H1 (cell line): ENCODE data around the gene CIAO3. TPM values are rescaled to one million over a fixed set of nuclear protein-coding genes. Genes with fewer than 3 reads are reported as not detected.

Source experiments
- CTCF ChIA-PET: fragments of 300-600 bp; sonication (Branson Sonifier 250); formaldehyde crosslinking; loops from one replicate; lab custom pipeline; 2021; ENCODE audit not compliant: partially characterized antibody; lab: Charles Lee
- POLR2A ChIA-PET: fragments of 300-600 bp; sonication (Branson Sonifier 250); formaldehyde crosslinking; loops from one replicate; lab custom pipeline; 2021; ENCODE audit warnings: inconsistent platforms; ENCODE audit not compliant: partially characterized antibody; lab: Charles Lee
- DNase-seq, 2 experiments: peaks; one replicate each; pipeline versions ENCODE4 v3.0.0 to v3.0.0-alpha.2; 2010 to 2022; ENCODE audit warnings: low spot score in 2 of 2, low read depth in 1 of 2, mixed read lengths in 1 of 2
- FAIRE-seq: peaks from 2 replicates; lab custom pipeline; 2011; peaks lifted over from hg19 to GRCh38; lab: Jason Lieb, UNC
- H2AFZ ChIP-seq: 2 replicates; pipeline ENCODE4 v1.8.1; 2012; ENCODE audit warnings: low read length, inconsistent platforms
- H2AK5ac ChIP-seq: 2 replicates; pipeline ENCODE4 v1.6.1; 2013; ENCODE audit warnings: low read depth, low read length
- H2BK120ac ChIP-seq: replicated peaks from 2 replicates; pipeline ENCODE3; 2013; ENCODE audit warnings: low read depth, low read length, inconsistent platforms
- H2BK12ac ChIP-seq: 2 replicates; pipeline ENCODE4 v1.6.1; 2013; ENCODE audit warnings: low read depth, low read length
- H2BK15ac ChIP-seq: 2 replicates; pipeline ENCODE4 v1.6.1; 2013; ENCODE audit warnings: low read length
- H2BK20ac ChIP-seq: 2 replicates; pipeline ENCODE4 v1.6.1; 2013; ENCODE audit warnings: low read length
- H2BK5ac ChIP-seq: 2 replicates; pipeline ENCODE4 v1.6.1; 2013; ENCODE audit warnings: low read depth, low read length
- H3K14ac ChIP-seq: 2 replicates; pipeline ENCODE4 v1.6.1; 2013; ENCODE audit warnings: inconsistent platforms; ENCODE audit not compliant: insufficient read length
- H3K18ac ChIP-seq: 2 replicates; pipeline ENCODE4 v1.6.1; 2013; ENCODE audit warnings: low read length; ENCODE audit errors: extremely low read depth
- H3K23ac ChIP-seq: 2 replicates; pipeline ENCODE4 v1.6.1; 2013; ENCODE audit warnings: inconsistent platforms; ENCODE audit not compliant: insufficient read length
- H3K23me2 ChIP-seq: 2 replicates; pipeline ENCODE4 v1.6.1; 2013; ENCODE audit warnings: low read depth, low read length
- H3K27ac ChIP-seq: 2 replicates; pipeline ENCODE4 v1.6.1; 2011; ENCODE audit warnings: low read depth, low read length, inconsistent platforms
- H3K27me3 ChIP-seq, 4 experiments: replicated peaks in 1 of 4; 1 replicate in 1 of 4; 2 replicates in 3 of 4; pipeline versions ENCODE4 v1.6.1 to v1.8.1; 2011 to 2013; ENCODE audit warnings: low read length in 3 of 4, mild to moderate bottlenecking in 3 of 4, inconsistent platforms in 2 of 4, mixed read lengths in 2 of 4, moderate library complexity in 1 of 4; ENCODE audit not compliant: control insufficient read depth in 3 of 4, insufficient read depth in 3 of 4; ENCODE audit errors: extremely low read depth in 1 of 4
- H3K36me3 ChIP-seq, 4 experiments: 2 replicates each; pipeline versions ENCODE4 v1.6.1 to v1.8.1; 2011 to 2013; ENCODE audit warnings: mild to moderate bottlenecking in 4 of 4, low read length in 3 of 4, moderate library complexity in 2 of 4, control low read depth in 1 of 4, inconsistent platforms in 1 of 4; ENCODE audit not compliant: insufficient read depth in 4 of 4, control insufficient read depth in 2 of 4
- H3K4ac ChIP-seq: replicated peaks from 2 replicates; pipeline ENCODE3; 2013; ENCODE audit warnings: low read length, low read depth, mixed read lengths, inconsistent platforms; ENCODE audit not compliant: insufficient read length
- H3K4me1 ChIP-seq, 4 experiments: replicated peaks in 1 of 4; 1 replicate in 1 of 4; 2 replicates in 3 of 4; pipeline versions ENCODE4 v1.6.1 to v1.8.1; 2011 to 2013; ENCODE audit warnings: low read length in 3 of 4, inconsistent platforms in 2 of 4, mixed read lengths in 1 of 4; ENCODE audit not compliant: insufficient read depth in 4 of 4, control insufficient read depth in 3 of 4
- H3K4me2 ChIP-seq, 2 experiments: 2 replicates each; pipeline versions ENCODE4 v1.6.1 to v1.8.1; 2011 to 2013; ENCODE audit warnings: low read depth in 2 of 2, low read length in 2 of 2, control low read depth in 1 of 2, inconsistent platforms in 1 of 2, mild to moderate bottlenecking in 1 of 2; ENCODE audit not compliant: insufficient read depth in 1 of 2
- H3K4me3 ChIP-seq, 4 experiments: fragments of 200-600, 300-600 bp in 1 of 4; sonication (generic), shearing (Covaris generic), sonication (Bioruptor Twin) in 1 of 4; 2 replicates each; pipeline versions ENCODE4 v1.5.1 to v1.8.1; 2011 to 2016; ENCODE audit warnings: low read length in 4 of 4, low read depth in 3 of 4, control low read depth in 2 of 4, inconsistent platforms in 2 of 4, mild to moderate bottlenecking in 2 of 4, mixed read lengths in 1 of 4, moderate library complexity in 1 of 4; ENCODE audit not compliant: insufficient read depth in 2 of 4; ENCODE audit errors: extremely low read depth in 1 of 4
- H3K56ac ChIP-seq: replicated peaks from 2 replicates; pipeline ENCODE3; 2013; ENCODE audit warnings: low read depth, mild to moderate bottlenecking, mixed read lengths, low read length, inconsistent platforms; ENCODE audit not compliant: insufficient read length
- H3K79me1 ChIP-seq: 2 replicates; pipeline ENCODE4 v1.6.1; 2013; ENCODE audit warnings: low read depth, low read length, control low read depth
- H3K79me2 ChIP-seq, 2 experiments: 2 replicates each; pipeline versions ENCODE4 v1.6.1 to v1.8.1; 2012 to 2013; ENCODE audit warnings: low read length in 2 of 2, mild to moderate bottlenecking in 2 of 2, inconsistent platforms in 1 of 2; ENCODE audit not compliant: insufficient read depth in 2 of 2, control insufficient read depth in 1 of 2
- H3K9ac ChIP-seq, 4 experiments: replicated peaks in 1 of 4; 1 replicate in 1 of 4; 2 replicates in 3 of 4; pipeline versions ENCODE4 v1.6.1 to v1.8.1; 2011 to 2013; ENCODE audit warnings: low read depth in 3 of 4, low read length in 3 of 4, control low read depth in 2 of 4, mild to moderate bottlenecking in 2 of 4, moderate library complexity in 2 of 4, inconsistent platforms in 1 of 4; ENCODE audit errors: extremely low read depth in 1 of 4
- H3K9me3 ChIP-seq, 2 experiments: 2 replicates each; pipeline versions ENCODE4 v1.6.1 to v1.8.1; 2012 to 2013; ENCODE audit warnings: mild to moderate bottlenecking in 2 of 2, moderate library complexity in 2 of 2, control low read depth in 1 of 2, inconsistent platforms in 1 of 2, low read depth in 1 of 2, low read length in 1 of 2, mixed read lengths in 1 of 2; ENCODE audit not compliant: insufficient read depth in 2 of 2
- H4K20me1 ChIP-seq, 2 experiments: replicated peaks in 1 of 2; 2 replicates each; pipeline versions ENCODE3 to v1.8.1; 2011 to 2013; ENCODE audit warnings: inconsistent platforms in 2 of 2, low read length in 2 of 2, mild to moderate bottlenecking in 1 of 2; ENCODE audit not compliant: insufficient read depth in 2 of 2, control insufficient read depth in 1 of 2
- H4K5ac ChIP-seq: 2 replicates; pipeline ENCODE4 v1.6.1; 2013; ENCODE audit warnings: low read length, low read depth, mixed read lengths, inconsistent platforms; ENCODE audit not compliant: insufficient read length
- H4K8ac ChIP-seq: 2 replicates; pipeline ENCODE4 v1.8.0; 2013; ENCODE audit warnings: mild to moderate bottlenecking, moderate library complexity, low read length, inconsistent platforms; ENCODE audit not compliant: insufficient read depth; ENCODE audit errors: extremely low read depth
- H4K91ac ChIP-seq: replicated peaks from 2 replicates; pipeline ENCODE3; 2013; ENCODE audit warnings: low read length, mixed read lengths, inconsistent platforms; ENCODE audit not compliant: insufficient read length
- CHD1 ChIP-seq: IDR thresholded peaks from 2 replicates; pipeline ENCODE4 v1.6.1; 2012; ENCODE audit warnings: low read depth, low read length, improper control_type of control experiment
- KDM4A ChIP-seq: IDR thresholded peaks from one replicate; pipeline ENCODE4 v1.7.1; 2012; ENCODE audit warnings: low read depth, mild to moderate bottlenecking, moderate library complexity, low read length, inconsistent platforms; ENCODE audit not compliant: severe bottlenecking
- NANOG ChIP-seq: IDR thresholded peaks from 2 replicates; pipeline ENCODE4 v1.6.1; 2011; ENCODE audit warnings: low read length, low read depth, mild to moderate bottlenecking, inconsistent platforms; ENCODE audit not compliant: insufficient read depth, poor library complexity, severe bottlenecking
- PHF8 ChIP-seq: fragments of 200-600 bp; sonication (generic); conservative IDR thresholded peaks from 2 replicates; pipeline ENCODE4 v1.7.1; 2012; ENCODE audit warnings: low read depth, mild to moderate bottlenecking, inconsistent platforms, low read length, moderate library complexity
- POLR2A ChIP-seq, 2 experiments: IDR thresholded peaks; 1 replicate in 1 of 2; 2 replicates in 1 of 2; pipeline ENCODE4 v1.6.1; 2011; ENCODE audit warnings: low read depth in 2 of 2, low read length in 2 of 2, mild to moderate bottlenecking in 2 of 2; ENCODE audit errors: control extremely low read depth in 1 of 2
- RNF2 ChIP-seq: fragments of 200-900, 300-1000 bp; sonication (generic); IDR thresholded peaks from 2 replicates; pipeline ENCODE4 v1.7.1; 2016; ENCODE audit warnings: borderline replicate concordance, low read depth, mild to moderate bottlenecking, antibody characterized with exemption, low read length; ENCODE audit not compliant: poor library complexity, severe bottlenecking; ENCODE audit errors: missing control alignments
- TAF1 ChIP-seq: IDR thresholded peaks from 2 replicates; pipeline ENCODE4 v1.6.1; 2011; ENCODE audit warnings: mild to moderate bottlenecking, low read depth, low read length
- ZNF274 ChIP-seq: IDR thresholded peaks from 2 replicates; pipeline ENCODE4 v1.7.0; 2012; ENCODE audit warnings: low read length, borderline replicate concordance; ENCODE audit errors: extremely low read depth
- WGBS, 2 experiments: shearing (Covaris generic) in 1 of 2; methylation state at CpG; one replicate each; pipeline versions ENCODE4 v1.1.6 to v1.1.7; 2013 to 2015; ENCODE audit warnings: low lambda C conversion rate in 2 of 2, mixed read lengths in 2 of 2, inconsistent platforms in 1 of 2, low coverage in 1 of 2, missing lambda C conversion rate in 1 of 2; ENCODE audit not compliant: insufficient replicate concordance in 2 of 2, insufficient coverage in 1 of 2, insufficient read length in 1 of 2; ENCODE audit errors: extremely low coverage in 1 of 2, missing lambda C conversion rate in 1 of 2; 5-methylcytosine and 5-hydroxymethylcytosine counted together
- polyA plus RNA-seq, 7 experiments: library from polyadenylated mRNA; depleted of rRNA in 3 of 7; stranded (reverse) in 5 of 7; unstranded in 2 of 7; fragments of >200 nt in 5 of 7; fragments of 200-250 nt in 2 of 7; gene quantifications; 1 replicate in 5 of 7; 2 replicates in 1 of 7; 4 replicates in 1 of 7; pipeline versions ENCODE4 v1.2.1 to v1.2.3, GENCODE V29; 2011 to 2013; ENCODE audit warnings: missing spikeins in 2 of 7, mixed read lengths in 2 of 7
- total RNA-seq: library from RNA; stranded (reverse); fragmentation: NEBNext Ultra II Directional; extraction: Animal tissue kit (Norgen Biotek cat#: 25700); gene quantifications from 2 replicates; pipeline ENCODE4 v1.2.1, GENCODE V29; 2021
- TF ChIP-seq, protein P1 (sequence below), 3 experiments: IDR thresholded peaks; 1 replicate in 2 of 3; 2 replicates in 1 of 3; pipeline versions ENCODE4 v1.5.1 to v1.6.1; 2011; ENCODE audit warnings: low read length in 3 of 3, mild to moderate bottlenecking in 3 of 3, inconsistent platforms in 2 of 3, low read depth in 1 of 3, moderate library complexity in 1 of 3; ENCODE audit not compliant: insufficient read depth in 1 of 3; ENCODE audit errors: control extremely low read depth in 1 of 3

CIAO3 gene
- total and polyA plus RNA-seq, 2 of the 8 experiments (the other 6 are each of a cell fraction or from before 2014, with no cell fraction given), result 20.0 to 20.4 TPM

GRCh38 chr16:766820-767640 is 26.2 kb upstream of the CIAO3 start:
- no peak for FAIRE-seq
- no peak for DNase-seq
- H3K23ac ChIP-seq, result no peak overlapping the region
- no peak overlapping the region for H3K4ac ChIP-seq
- H2BK20ac ChIP-seq, result no peak overlapping the region
- H2AFZ ChIP-seq, result no peak overlapping the region
- H2BK5ac ChIP-seq, result no peak overlapping the region
- H3K4me2 ChIP-seq, result no peak overlapping the region
- H3K9ac ChIP-seq, result no peak overlapping the region
- H3K4me1 ChIP-seq, result peaks cover 0 to 9% (median 6%) of the 10 kb centered on the region in 4 experiments; a peak in 5 of 7 replicates
- CTCF ChIA-PET, result interaction anchor here (1.1 to 1.7 kb wide), 5 partner anchors 18 to 51 kb away, joined by 3 to 7 read pairs (median 4); no protein-coding TSS in a partner anchor
- no peak overlapping the region for H3K4me3 ChIP-seq
- H4K5ac ChIP-seq, result no peak overlapping the region
- no peak overlapping the region for H3K18ac ChIP-seq
- H3K9me3 ChIP-seq, result no peaks in the 10 kb centered on the region
- POLR2A ChIA-PET, result interaction anchor here (1.2 to 1.8 kb wide), 2 partner anchors 35 to 51 kb away, joined by 3 read pairs; no protein-coding TSS in a partner anchor
- H3K56ac ChIP-seq, result no peak overlapping the region
- no peak overlapping the region for H4K8ac ChIP-seq
- 93% methylated on average over 32 of the region's 48 CpGs; no CpG with 5 or more reads in 1 of the 2 experiments for WGBS, 2 experiments
- H3K79me1 ChIP-seq, result no peaks in the 10 kb centered on the region
- H3K23me2 ChIP-seq, result no peaks in the 10 kb centered on the region; the same call in 1 of the 2 replicates
- H2BK15ac ChIP-seq, result no peak overlapping the region
- H3K27ac ChIP-seq, result no peak overlapping the region
- no peaks in the 10 kb centered on the region for H3K27me3 ChIP-seq
- no peak overlapping the region for H2BK120ac ChIP-seq
- no peaks in the 10 kb centered on the region for H3K79me2 ChIP-seq
- H4K20me1 ChIP-seq, result no peaks in the 10 kb centered on the region
- no peaks in the 10 kb centered on the region for H3K36me3 ChIP-seq
- 0 out of 2 replicates have a peak overlapping the region, but pooled peaks have one; percentile 7 for H2BK12ac ChIP-seq
- H2AK5ac ChIP-seq, result no peak overlapping the region
- no peak overlapping the region for H4K91ac ChIP-seq
- no peak overlapping the region for H3K14ac ChIP-seq
- no peak for TF ChIP-seq RNF2
- TF ChIP-seq PHF8, result no peak
- TF ChIP-seq, protein P1, sequence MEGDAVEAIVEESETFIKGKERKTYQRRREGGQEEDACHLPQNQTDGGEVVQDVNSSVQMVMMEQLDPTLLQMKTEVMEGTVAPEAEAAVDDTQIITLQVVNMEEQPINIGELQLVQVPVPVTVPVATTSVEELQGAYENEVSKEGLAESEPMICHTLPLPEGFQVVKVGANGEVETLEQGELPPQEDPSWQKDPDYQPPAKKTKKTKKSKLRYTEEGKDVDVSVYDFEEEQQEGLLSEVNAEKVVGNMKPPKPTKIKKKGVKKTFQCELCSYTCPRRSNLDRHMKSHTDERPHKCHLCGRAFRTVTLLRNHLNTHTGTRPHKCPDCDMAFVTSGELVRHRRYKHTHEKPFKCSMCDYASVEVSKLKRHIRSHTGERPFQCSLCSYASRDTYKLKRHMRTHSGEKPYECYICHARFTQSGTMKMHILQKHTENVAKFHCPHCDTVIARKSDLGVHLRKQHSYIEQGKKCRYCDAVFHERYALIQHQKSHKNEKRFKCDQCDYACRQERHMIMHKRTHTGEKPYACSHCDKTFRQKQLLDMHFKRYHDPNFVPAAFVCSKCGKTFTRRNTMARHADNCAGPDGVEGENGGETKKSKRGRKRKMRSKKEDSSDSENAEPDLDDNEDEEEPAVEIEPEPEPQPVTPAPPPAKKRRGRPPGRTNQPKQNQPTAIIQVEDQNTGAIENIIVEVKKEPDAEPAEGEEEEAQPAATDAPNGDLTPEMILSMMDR (IDR thresholded peaks at IDR 0.05; ENCODE audit: control extremely low read depth in 1 of 3, insufficient read depth in 1 of 3, low read depth in 1 of 3, low read length in 3 of 3), result no peak
- TF ChIP-seq KDM4A, result no peak
- no peak for TF ChIP-seq POLR2A (IDR thresholded peaks at IDR 0.05; ENCODE audit: control extremely low read depth in 1 of 2, low read depth in 2 of 2, low read length in 2 of 2)
- no peak for TF ChIP-seq TAF1
- no peak for TF ChIP-seq CHD1
- no peak for TF ChIP-seq NANOG
- TF ChIP-seq ZNF274, result no peak
